OCI-LY1 (cell line): ENCODE results near the gene CYP4F2.

Experiments
- H2AFZ ChIP-seq: fragments of 200-600 bp; sonication (generic), shearing (Covaris generic); 2 replicates; pipeline ENCODE4 v1.6.0; 2014; ENCODE audit warnings: antibody characterized with exemption, mild to moderate bottlenecking, low read length
- H3F3A ChIP-seq: fragments of 200-600 bp; sonication (generic), shearing (Covaris generic); 2 replicates; pipeline ENCODE4 v1.6.0; 2014; ENCODE audit warnings: mild to moderate bottlenecking, antibody characterized with exemption, low read length, moderate library complexity; ENCODE audit not compliant: insufficient read depth
- H3K27ac ChIP-seq: fragments of 200-600 bp; sonication (generic); 2 replicates; pipeline ENCODE4 v1.5.1; 2014; ENCODE audit warnings: low read length, mixed run types, mild to moderate bottlenecking, low read depth; ENCODE audit not compliant: poor library complexity, severe bottlenecking
- H3K27me3 ChIP-seq: fragments of 200-600 bp; sonication (generic); 2 replicates; pipeline ENCODE4 v1.6.0; 2014; ENCODE audit warnings: antibody characterized with exemption, mild to moderate bottlenecking, low read length, moderate library complexity; ENCODE audit not compliant: insufficient read depth
- H3K36me3 ChIP-seq: fragments of 200-600 bp; sonication (generic); 2 replicates; pipeline ENCODE4 v1.6.1; 2014; ENCODE audit warnings: mild to moderate bottlenecking, antibody characterized with exemption, low read length, moderate library complexity, mixed read lengths; ENCODE audit not compliant: insufficient read depth
- H3K4me1 ChIP-seq: fragments of 200-600 bp; sonication (generic); 2 replicates; pipeline ENCODE4 v1.5.1; 2014; ENCODE audit warnings: mild to moderate bottlenecking, low read length, moderate library complexity; ENCODE audit not compliant: insufficient read depth, severe bottlenecking
- H3K4me2 ChIP-seq: fragments of 200-600 bp; sonication (generic), shearing (Covaris generic); 2 replicates; pipeline ENCODE4 v1.6.1; 2014; ENCODE audit warnings: low read length
- H3K4me3 ChIP-seq: fragments of 200-600 bp; sonication (generic); 2 replicates; pipeline ENCODE4 v1.5.1; 2014; ENCODE audit warnings: low read length, low read depth, mild to moderate bottlenecking, mixed read lengths; ENCODE audit not compliant: poor library complexity, severe bottlenecking
- H3K79me2 ChIP-seq: fragments of 200-600 bp; shearing (Covaris generic); 2 replicates; pipeline ENCODE4 v1.6.1; 2016; ENCODE audit warnings: mixed run types, low read length, mixed read lengths; ENCODE audit not compliant: insufficient read depth
- H3K9ac ChIP-seq: fragments of 200-600 bp; sonication (generic), shearing (Covaris generic); 2 replicates; pipeline ENCODE4 v1.6.1; 2014; ENCODE audit warnings: mild to moderate bottlenecking, low read length, mixed read lengths
- H3K9me2 ChIP-seq: fragments of 200-600 bp; sonication (generic), shearing (Covaris generic); 2 replicates; pipeline ENCODE4 v1.6.1; 2014; ENCODE audit warnings: low read depth, mild to moderate bottlenecking, low read length, mixed read lengths
- H3K9me3 ChIP-seq: fragments of 200-600 bp; shearing (Covaris generic); 2 replicates; pipeline ENCODE4 v1.6.1; 2014; ENCODE audit warnings: low read length, mixed read lengths
- H4K20me1 ChIP-seq: fragments of 200-600 bp; sonication (generic), shearing (Covaris generic); 2 replicates; pipeline ENCODE4 v1.6.0; 2016; ENCODE audit warnings: mild to moderate bottlenecking, low read length; ENCODE audit not compliant: insufficient read depth
- CTCF ChIP-seq: fragments of 200-600 bp; sonication (generic), shearing (Covaris generic); IDR thresholded peaks from 2 replicates; pipeline ENCODE4 v1.5.1; 2017; ENCODE audit warnings: mild to moderate bottlenecking, antibody characterized with exemption, low read length, moderate library complexity, mixed read lengths
- EZH2 ChIP-seq: fragments of 200-600 bp; sonication (generic), shearing (Covaris generic); IDR thresholded peaks from 2 replicates; pipeline ENCODE4 v1.8.0; 2017; ENCODE audit warnings: borderline replicate concordance, mixed run types, mild to moderate bottlenecking, antibody characterized with exemption, low read length, moderate library complexity, mixed read lengths

CYP4F2 gene

GRCh38 chr19:15866636-15867035 is 31.2 kb downstream of the CYP4F2 start:
- H3K9me3 ChIP-seq: no peaks in the 10 kb centered on the region
- no peaks in the 10 kb centered on the region for H3K79me2 ChIP-seq
- H3K4me3 ChIP-seq: no peak overlapping the region
- TF ChIP-seq CTCF (no peak), EZH2 (no peak)
- H3K27me3 ChIP-seq: no peaks in the 10 kb centered on the region
- no peak overlapping the region for H3K4me2 ChIP-seq
- H3K4me1 ChIP-seq: no peaks in the 10 kb centered on the region
- H2AFZ ChIP-seq: no peak overlapping the region
- H3F3A ChIP-seq: no peaks in the 10 kb centered on the region
- no peaks in the 10 kb centered on the region for H3K36me3 ChIP-seq
- H4K20me1 ChIP-seq: no peaks in the 10 kb centered on the region
- no peak overlapping the region for H3K9ac ChIP-seq
- no peak overlapping the region for H3K27ac ChIP-seq
- H3K9me2 ChIP-seq: no peaks in the 10 kb centered on the region

GRCh38 chr19:15864824-15865223 is 33.0 kb downstream of the CYP4F2 start:
- Histone ChIP-seq H3K9me2 (no peaks in the 10 kb centered on the region), H4K20me1 (no peaks in the 10 kb centered on the region), H3K27me3 (no peaks in the 10 kb centered on the region), H3K4me2 (no peak overlapping the region), H3K9ac (no peak overlapping the region), H3F3A (no peaks in the 10 kb centered on the region), H3K36me3 (no peaks in the 10 kb centered on the region), H3K79me2 (no peaks in the 10 kb centered on the region), H3K4me1 (no peaks in the 10 kb centered on the region), H3K9me3 (no peaks in the 10 kb centered on the region), H3K27ac (no peak overlapping the region), H3K4me3 (no peak overlapping the region), H2AFZ (no peak overlapping the region)
- TF ChIP-seq EZH2 (no peak), CTCF (no peak)

- no peaks in the 10 kb centered on the region for H3K9me3 ChIP-seq
- no peaks in the 10 kb centered on the region for H3K4me1 ChIP-seq
- H3K27me3 ChIP-seq: no peaks in the 10 kb centered on the region
- no peaks in the 10 kb centered on the region for H3K9me2 ChIP-seq
- H3K27ac ChIP-seq: no peak overlapping the region
- H3K36me3 ChIP-seq: no peaks in the 10 kb centered on the region
- no peak for TF ChIP-seq CTCF
- no peak for TF ChIP-seq EZH2
- H3K9ac ChIP-seq: no peak overlapping the region
- H3F3A ChIP-seq: no peaks in the 10 kb centered on the region
- no peaks in the 10 kb centered on the region for H3K79me2 ChIP-seq
- H4K20me1 ChIP-seq: no peaks in the 10 kb centered on the region
- H2AFZ ChIP-seq: no peak overlapping the region
- H3K4me2 ChIP-seq: no peak overlapping the region
- no peak overlapping the region for H3K4me3 ChIP-seq
Observed at GRCh38 chr19:15863272-15863671, 34.6 kb downstream of the CYP4F2 start.
